BLaER1 treated with 17β-estradiol and CSF1 and Interleukin-3, amounts not matched to agents 10 nM and 100 nM (cell line): ENCODE measurements around the gene CSGALNACT2.

Experiments
- H3K27ac ChIP-seq, 11 experiments: shearing (Covaris generic); formaldehyde crosslinking; 2 replicates each; pipeline ENCODE4 v1.8.1; 2022
- H3K27me3 ChIP-seq, 11 experiments: shearing (Covaris generic); formaldehyde crosslinking; 2 replicates each; pipeline ENCODE4 v1.8.1; 2022
- H3K36me3 ChIP-seq, 11 experiments: shearing (Covaris generic); formaldehyde crosslinking; 2 replicates each; pipeline ENCODE4 v1.8.1; 2022
- H3K4me1 ChIP-seq, 10 experiments: shearing (Covaris generic); formaldehyde crosslinking; 2 replicates each; pipeline ENCODE4 v1.8.1; 2022
- H3K4me2 ChIP-seq, 11 experiments: shearing (Covaris generic); formaldehyde crosslinking; 2 replicates each; pipeline ENCODE4 v1.8.1; 2022
- H3K4me3 ChIP-seq, 10 experiments: shearing (Covaris generic); formaldehyde crosslinking; 2 replicates each; pipeline ENCODE4 v1.8.1; 2022
- H3K9ac ChIP-seq, 11 experiments: shearing (Covaris generic); formaldehyde crosslinking; 2 replicates each; pipeline ENCODE4 v1.8.1; 2022
- H3K9me3 ChIP-seq, 11 experiments: shearing (Covaris generic); formaldehyde crosslinking; replicated peaks in 1 of 11; 2 replicates each; pipeline ENCODE4 v1.8.1; 2022
- H4K20me1 ChIP-seq, 11 experiments: shearing (Covaris generic); formaldehyde crosslinking; 2 replicates each; pipeline ENCODE4 v1.8.1; 2022
- Cebpa-rat ChIP-seq, 11 experiments: shearing (Covaris generic); IDR thresholded peaks; 2 replicates each; pipeline ENCODE4 v1.8.1; 2022

The CSGALNACT2 gene

DNA sequence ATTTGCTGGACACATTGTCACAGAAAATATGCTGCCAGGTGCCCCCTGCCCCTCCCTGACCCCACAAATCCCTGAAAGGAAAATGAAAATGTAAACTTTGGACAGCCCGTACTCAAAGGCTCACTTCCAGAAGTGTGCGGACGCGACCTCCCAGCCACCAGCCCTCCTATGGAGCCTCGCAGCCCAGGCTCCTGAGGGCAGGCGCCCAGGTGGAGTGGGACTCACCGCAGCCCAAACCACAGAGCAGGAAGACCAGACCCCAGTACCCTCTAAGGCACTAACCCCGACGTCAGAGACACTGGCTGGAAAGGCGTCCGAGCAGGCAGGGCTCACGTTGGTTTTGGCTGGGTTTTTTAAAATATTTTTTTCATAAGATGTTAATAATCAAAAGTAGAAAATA is 57.3 kb downstream of the CSGALNACT2 start:
- no peak overlapping the region for H3K9ac ChIP-seq
- peaks cover 0 to 33% (median 15%) of the 10 kb centered on the region in 11 experiments; a peak in 9 of 22 replicates for H3K36me3 ChIP-seq
- no peak overlapping the region for H3K27ac ChIP-seq
- peaks cover 0 to 5% (median 2%) of the 10 kb centered on the region in 10 experiments; a peak in 1 of 20 replicates for H3K4me1 ChIP-seq
- H3K4me3 ChIP-seq = no peak overlapping the region
- TF ChIP-seq Cebpa-rat (IDR thresholded peaks at IDR 0.05) = no peak
- H4K20me1 ChIP-seq = peaks cover 0 to 50% (median 19%) of the 10 kb centered on the region in 11 experiments; a peak in 13 of 22 replicates
- H3K9me3 ChIP-seq = no peaks in the 10 kb centered on the region
- H3K4me2 ChIP-seq = 0 out of 22 replicates have a peak overlapping the region, but pooled peaks of 1 of the 11 experiments have one; percentile 23
- no peaks in the 10 kb centered on the region for H3K27me3 ChIP-seq

DNA sequence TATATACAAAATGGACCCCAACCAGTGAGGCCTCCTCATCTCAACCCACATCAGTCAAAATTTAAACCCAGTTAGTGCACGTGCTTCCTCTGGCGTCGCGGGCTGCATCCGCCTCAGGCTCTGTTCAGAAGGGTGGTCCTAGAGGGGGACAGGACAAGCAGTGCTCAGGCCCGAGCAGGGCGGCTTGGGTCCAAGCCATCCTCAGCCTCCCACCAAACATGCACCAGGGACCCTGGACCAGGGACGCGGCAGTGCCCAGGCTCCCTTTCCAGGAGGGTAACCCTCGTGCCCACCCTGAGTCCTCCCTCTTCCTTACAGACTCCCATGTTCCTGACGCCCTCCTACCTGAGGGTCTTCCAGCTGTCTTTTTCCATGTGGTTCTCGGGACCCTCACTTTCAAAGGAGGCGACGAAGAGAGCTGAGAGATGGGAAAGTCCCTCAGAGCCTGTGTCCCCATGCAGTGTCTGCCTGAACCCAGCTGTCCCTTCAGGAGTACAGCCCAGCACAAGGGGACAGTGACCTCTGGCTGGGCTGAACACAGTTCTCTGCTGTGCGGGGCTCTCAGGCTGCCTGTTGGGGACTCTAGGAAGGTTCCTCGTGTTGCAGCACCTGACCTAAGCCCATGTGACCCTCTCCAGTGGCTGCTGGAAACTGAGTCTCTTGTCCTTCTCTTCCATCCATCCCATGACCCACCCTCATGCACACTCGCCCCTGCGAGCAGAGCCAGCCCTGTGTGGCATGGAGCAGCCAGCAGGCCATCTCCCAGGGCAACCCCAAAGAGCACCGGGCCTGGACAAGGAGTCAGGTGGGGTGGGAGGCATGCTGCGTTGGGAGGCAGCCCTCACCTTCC is 58.1 kb downstream of the CSGALNACT2 start:
- Histone ChIP-seq H4K20me1 (peaks cover 0 to 58% (median 19%) of the 10 kb centered on the region in 11 experiments; a peak in 13 of 22 replicates), H3K9me3 (no peaks in the 10 kb centered on the region), H3K4me2 (no peak overlapping the region), H3K4me1 (peaks cover 0 to 9% (median 4%) of the 10 kb centered on the region in 10 experiments; a peak in 12 of 20 replicates), H3K36me3 (peaks cover 0 to 26% (median 13%) of the 10 kb centered on the region in 11 experiments; a peak in 9 of 22 replicates), H3K9ac (no peak overlapping the region), H3K4me3 (no peak overlapping the region), H3K27ac (no peak overlapping the region), H3K27me3 (no peaks in the 10 kb centered on the region)
- TF ChIP-seq Cebpa-rat (IDR thresholded peaks at IDR 0.05) = no peak

DNA sequence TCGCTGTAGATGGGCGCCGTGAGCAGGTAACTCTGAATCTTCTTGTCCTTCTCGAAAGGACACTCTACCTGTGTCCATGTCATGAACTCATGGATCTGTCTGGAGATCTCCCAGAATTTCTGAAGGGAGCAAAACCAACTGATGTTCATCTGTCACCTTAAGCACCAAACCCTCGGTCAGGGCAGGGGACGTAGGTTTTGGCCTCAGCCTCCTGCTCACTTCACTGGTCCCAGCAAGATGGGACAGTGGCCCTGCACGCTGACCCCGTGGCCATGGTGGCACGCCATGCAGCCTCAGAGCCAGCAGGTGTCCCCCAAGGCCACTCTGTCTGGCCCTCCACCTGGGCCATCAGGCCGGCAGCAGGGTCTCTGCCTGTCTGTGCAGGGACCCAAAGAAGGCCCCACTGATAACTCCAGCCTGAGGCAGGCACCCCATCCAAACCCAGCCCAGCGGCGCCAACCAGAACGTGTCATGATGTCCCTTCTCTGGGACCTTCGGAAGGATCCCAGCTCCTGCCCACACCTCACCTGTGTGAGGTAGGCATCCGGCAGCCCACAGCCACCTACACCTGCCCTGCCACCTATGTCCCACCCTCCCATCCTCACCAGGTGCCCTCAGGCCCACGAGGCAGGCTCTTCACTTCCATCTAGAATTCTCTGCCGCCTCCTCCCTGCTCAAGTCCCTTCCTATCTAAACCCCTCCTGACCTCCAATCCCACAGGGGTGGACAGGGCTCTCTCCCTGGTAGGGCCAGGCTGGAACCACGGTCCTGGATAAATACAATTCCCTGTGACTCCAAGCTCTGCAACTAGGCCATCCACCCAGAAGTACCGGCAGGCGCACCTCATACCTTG is 59.0 kb downstream of the CSGALNACT2 start:
- Histone ChIP-seq H3K4me1 (peaks cover 6 to 18% (median 13%) of the 10 kb centered on the region in 10 experiments; a peak in 19 of 20 replicates), H3K4me2 (no peak overlapping the region), H3K9ac (no peak overlapping the region), H3K27ac (no peak overlapping the region), H3K27me3 (no peaks in the 10 kb centered on the region), H3K4me3 (no peak overlapping the region), H3K36me3 (peaks cover 0 to 18% (median 5%) of the 10 kb centered on the region in 11 experiments; a peak in 8 of 22 replicates), H3K9me3 (no peaks in the 10 kb centered on the region), H4K20me1 (peaks cover 0 to 55% (median 19%) of the 10 kb centered on the region in 11 experiments; a peak in 13 of 22 replicates)
- no peak for TF ChIP-seq Cebpa-rat (IDR thresholded peaks at IDR 0.05)

DNA sequence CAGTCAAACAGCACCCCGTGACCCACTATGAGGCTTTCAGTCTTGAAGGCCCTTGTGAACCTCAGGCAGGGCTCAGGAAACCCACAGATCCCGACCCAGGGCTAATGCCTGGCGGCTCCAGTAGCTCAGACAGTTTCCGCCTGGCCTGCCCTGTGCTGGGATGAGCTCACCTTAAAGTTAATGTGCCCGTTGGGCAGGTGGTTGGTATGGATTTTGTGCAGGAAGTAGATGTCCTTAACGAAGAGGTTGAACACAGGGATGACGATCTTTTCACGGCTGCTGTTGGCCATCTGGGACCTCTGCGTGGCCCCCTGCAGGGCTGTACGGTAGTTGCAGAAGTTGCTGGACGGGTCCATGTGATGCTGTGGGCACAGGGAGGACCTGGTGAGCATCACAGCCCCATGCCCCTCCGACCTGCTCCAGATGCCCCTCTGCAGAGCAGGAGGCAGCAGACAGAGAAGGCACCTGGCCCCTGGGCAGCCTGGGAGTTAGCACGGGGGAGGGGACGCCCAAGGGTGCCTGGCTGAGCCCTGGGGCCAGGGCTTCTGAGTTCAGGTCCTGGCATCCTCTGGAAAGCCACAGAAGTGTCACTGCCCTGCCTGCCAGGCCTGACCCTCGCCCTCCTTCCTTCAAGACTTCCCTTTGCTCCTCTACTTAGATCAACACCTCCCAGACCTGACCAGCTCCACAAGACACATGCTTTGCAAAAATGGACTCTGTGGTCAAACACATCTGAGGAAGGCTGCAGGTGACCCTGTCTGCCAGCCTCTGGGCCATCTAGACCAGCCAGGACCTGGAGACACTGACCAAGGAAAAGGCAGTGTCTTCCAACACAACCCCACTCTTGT is 59.8 kb downstream of the CSGALNACT2 start:
- H3K9ac ChIP-seq = no peak overlapping the region
- peaks cover 6 to 20% (median 15%) of the 10 kb centered on the region in 10 experiments; a peak in 19 of 20 replicates for H3K4me1 ChIP-seq
- TF ChIP-seq Cebpa-rat (IDR thresholded peaks at IDR 0.05) = no peak
- H3K4me3 ChIP-seq = no peak overlapping the region
- H3K27me3 ChIP-seq = no peaks in the 10 kb centered on the region
- no peak overlapping the region for H3K4me2 ChIP-seq
- H3K27ac ChIP-seq = no peak overlapping the region
- peaks cover 0 to 46% (median 13%) of the 10 kb centered on the region in 11 experiments; a peak in 12 of 22 replicates for H4K20me1 ChIP-seq
- H3K9me3 ChIP-seq = no peaks in the 10 kb centered on the region
- peaks cover 0 to 9% (median 0%) of the 10 kb centered on the region in 11 experiments; a peak in 5 of 22 replicates for H3K36me3 ChIP-seq

DNA sequence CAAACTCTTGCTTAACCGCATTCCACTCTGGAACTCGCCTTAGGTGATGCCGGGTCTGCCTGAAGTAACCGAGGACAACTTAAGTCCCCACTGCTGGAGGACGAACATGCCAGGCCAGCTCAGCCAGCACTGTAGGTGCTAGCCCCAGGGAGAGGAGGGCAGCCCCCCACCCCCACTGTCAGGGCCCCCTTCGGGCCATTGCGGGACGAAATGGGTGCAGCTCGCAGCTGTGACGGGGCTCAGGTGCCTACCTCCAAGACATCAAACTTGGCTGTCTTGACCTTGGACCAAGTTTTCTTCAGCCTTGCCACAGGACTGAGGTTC is 60.4 kb downstream of the CSGALNACT2 start:
- Histone ChIP-seq H3K9ac (no peak overlapping the region), H3K27me3 (no peaks in the 10 kb centered on the region), H4K20me1 (peaks cover 0 to 40% (median 7%) of the 10 kb centered on the region in 11 experiments; a peak in 11 of 22 replicates), H3K9me3 (no peaks in the 10 kb centered on the region), H3K4me3 (no peak overlapping the region), H3K4me1 (peaks cover 6 to 23% (median 15%) of the 10 kb centered on the region in 10 experiments; a peak in 19 of 20 replicates), H3K4me2 (no peak overlapping the region), H3K36me3 (peaks cover 0 to 3% (median 0%) of the 10 kb centered on the region in 11 experiments; a peak in 1 of 22 replicates), H3K27ac (no peak overlapping the region)
- no peak for TF ChIP-seq Cebpa-rat (IDR thresholded peaks at IDR 0.05)

DNA sequence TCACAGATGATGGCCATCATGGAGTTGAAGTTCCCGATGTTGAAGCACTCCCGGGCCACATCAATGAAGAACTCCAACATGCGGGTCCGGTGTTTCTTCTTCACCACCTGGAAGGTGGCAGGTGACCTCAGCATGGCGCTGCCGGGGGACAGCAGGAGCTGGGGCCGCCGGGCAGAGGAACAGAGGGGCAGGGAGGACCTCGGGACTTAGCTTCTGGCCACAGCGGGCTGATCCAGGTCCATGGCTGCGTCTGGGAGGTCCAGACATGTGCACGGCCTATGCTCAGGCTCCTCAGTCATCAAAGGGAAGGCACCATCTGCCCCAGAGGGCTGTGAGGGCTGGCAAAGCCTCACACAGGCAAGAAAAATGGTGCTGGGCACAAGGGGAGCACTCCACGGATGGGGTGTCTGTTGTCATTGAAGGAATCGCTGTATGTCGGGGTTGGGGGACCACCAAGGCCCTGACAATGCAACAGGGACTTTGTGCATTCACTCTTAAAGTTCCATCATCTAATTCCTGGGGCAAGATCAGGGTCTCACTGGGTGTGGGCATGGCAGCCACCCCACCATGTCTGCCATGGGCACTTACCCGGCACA is 60.9 kb downstream of the CSGALNACT2 start:
- Histone ChIP-seq H3K36me3 (no peaks in the 10 kb centered on the region), H3K4me3 (no peak overlapping the region), H3K27me3 (no peaks in the 10 kb centered on the region), H4K20me1 (peaks cover 0 to 37% (median 2%) of the 10 kb centered on the region in 11 experiments; a peak in 9 of 22 replicates), H3K9me3 (no peaks in the 10 kb centered on the region), H3K27ac (no peak overlapping the region), H3K4me1 (peaks cover 6 to 23% (median 16%) of the 10 kb centered on the region in 10 experiments; a peak in 19 of 20 replicates), H3K4me2 (no peak overlapping the region), H3K9ac (no peak overlapping the region)
- TF ChIP-seq Cebpa-rat (IDR thresholded peaks at IDR 0.05) = no peak

DNA sequence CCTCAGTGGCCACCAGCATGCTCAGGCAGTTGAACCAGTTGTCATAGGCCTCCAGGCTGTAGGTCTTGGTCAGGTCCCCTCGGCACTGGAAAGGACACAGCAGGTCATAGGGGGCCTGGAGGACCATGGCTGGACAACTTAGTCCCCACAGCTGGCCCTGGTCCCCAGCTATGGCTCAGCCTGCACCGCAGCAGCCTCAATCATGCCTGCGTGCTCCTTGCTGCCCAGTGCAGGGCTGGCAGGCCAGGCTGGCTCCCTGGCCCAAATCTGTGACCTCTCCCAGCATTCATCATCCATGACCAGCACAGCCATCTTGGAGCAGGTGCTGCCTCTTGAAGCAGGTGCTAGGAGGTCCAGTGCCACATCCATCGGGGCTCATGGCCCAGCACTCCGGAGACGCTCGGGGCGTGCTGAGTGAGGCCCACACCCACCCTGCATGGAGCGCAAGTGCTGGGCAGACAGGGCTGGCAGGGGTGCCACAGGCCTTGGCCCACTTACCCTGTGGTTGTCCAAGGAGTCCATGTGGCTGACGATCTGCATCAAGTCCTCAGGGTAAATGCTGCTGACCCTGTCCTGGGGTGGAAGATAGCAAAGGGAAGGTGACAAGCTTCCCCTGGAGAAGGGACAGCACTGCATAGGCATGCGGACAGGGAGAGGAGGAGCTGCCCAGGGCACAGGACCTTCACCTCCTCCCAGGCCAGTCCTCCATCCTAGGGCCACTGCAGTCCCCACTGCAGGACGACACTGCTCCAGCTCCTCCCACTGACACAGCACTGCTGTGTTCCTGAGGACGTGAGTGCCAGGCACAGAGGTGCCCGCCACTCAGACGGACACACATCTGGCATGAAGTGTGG is 61.7 kb downstream of the CSGALNACT2 start:
- Histone ChIP-seq H4K20me1 (peaks cover 0 to 42% (median 0%) of the 10 kb centered on the region in 11 experiments; a peak in 4 of 22 replicates), H3K4me2 (no peak overlapping the region), H3K27ac (no peak overlapping the region; a peak in 1 of 22 replicates), H3K4me1 (peaks cover 6 to 30% (median 20%) of the 10 kb centered on the region in 10 experiments; a peak in 19 of 20 replicates), H3K4me3 (no peak overlapping the region), H3K9me3 (no peaks in the 10 kb centered on the region), H3K36me3 (no peaks in the 10 kb centered on the region), H3K27me3 (no peaks in the 10 kb centered on the region), H3K9ac (no peak overlapping the region)
- no peak for TF ChIP-seq Cebpa-rat (IDR thresholded peaks at IDR 0.05)
